Activated CD4-positive, CD25-positive, alpha-beta regulatory T cell treated with anti-CD3 and anti-CD28 coated beads, Interleukin-2, amount 50 U/mL, for 72 hours (primary cell): ENCODE results near the gene TRAF3IP1.
"Not testable (repeated sequence)": the region's sequence is repeated elsewhere in the genome, so short reads cannot be mapped to it uniquely, and the experiment has no call there.

Source experiments
- DNase-seq: peaks from one replicate; pipeline ENCODE4 v3.0.0; 2021

Gene TRAF3IP1

DNA sequence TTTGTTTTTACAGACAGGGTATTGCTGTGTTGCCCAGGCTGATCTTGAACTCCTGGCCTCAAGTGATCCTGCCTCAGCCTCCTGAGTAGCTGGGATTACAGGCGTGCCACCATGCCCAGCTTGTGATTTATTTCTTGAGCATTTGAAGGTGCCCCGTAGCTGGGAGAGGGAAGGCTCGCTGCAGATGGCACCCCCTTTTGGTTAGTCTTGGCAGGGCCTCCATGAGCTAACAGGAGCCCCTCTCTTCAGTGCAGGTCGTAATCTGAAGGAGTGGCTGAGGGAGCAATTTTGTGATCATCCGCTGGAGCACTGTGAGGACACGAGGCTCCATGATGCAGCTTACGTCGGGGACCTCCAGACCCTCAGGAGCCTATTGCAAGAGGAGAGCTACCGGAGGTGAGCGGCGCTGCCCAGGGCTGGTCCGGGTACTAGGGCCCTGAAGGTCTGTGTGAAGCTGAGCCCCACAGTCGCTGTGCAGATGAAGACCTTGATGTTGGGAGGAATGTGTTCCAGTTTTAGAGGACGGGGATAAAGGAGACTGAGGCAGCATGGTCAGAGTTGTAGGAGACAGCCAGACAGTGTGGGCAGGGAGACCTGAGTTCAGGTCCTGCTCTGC lies 113.1 kb downstream of the TRAF3IP1 start:
- DNase-seq: no peak

DNA sequence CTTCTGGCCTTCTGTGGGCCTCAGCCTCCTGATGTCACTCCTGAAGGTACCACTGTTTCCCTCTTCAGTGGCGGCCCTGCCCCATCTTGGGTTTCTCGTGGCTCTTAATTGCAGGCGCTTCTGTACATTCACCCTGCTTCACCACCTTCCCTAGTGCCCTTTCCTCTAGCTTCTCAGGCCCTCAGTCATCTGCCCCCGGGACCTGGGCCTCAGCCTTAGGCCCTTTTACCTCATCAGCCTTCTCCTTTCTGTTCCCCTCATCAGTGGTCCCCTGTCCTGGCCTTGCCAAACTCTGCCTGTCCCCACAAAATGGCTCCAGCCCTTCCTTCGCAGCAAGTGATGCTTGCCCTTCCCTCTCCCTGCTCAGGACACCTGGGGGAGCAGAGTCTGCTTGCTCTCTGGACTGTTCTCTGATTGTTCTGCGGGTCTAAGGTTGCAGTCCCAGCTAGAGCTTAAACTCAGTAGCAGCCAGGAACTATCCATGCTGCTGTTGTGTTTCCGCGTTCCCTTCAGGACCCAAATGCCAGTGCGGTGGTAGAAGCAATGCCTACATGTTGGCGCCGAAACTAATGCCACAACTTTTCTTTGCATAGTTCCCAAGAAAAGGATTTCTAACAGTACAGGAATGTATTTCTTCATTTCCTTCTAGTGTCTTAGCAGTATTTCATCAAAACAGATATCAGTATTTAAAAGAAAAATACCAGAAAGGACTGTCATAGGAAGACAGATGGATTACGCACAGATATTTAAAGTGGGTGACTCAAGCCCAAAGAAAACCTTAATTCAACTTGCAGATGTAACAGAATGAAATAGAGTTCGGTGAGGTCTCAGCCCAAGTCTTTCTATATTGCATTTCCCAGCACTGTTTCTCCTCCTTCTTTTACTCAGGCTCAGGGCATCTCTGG lies 113.9 kb downstream of the TRAF3IP1 start:
- no peak for DNase-seq

DNA sequence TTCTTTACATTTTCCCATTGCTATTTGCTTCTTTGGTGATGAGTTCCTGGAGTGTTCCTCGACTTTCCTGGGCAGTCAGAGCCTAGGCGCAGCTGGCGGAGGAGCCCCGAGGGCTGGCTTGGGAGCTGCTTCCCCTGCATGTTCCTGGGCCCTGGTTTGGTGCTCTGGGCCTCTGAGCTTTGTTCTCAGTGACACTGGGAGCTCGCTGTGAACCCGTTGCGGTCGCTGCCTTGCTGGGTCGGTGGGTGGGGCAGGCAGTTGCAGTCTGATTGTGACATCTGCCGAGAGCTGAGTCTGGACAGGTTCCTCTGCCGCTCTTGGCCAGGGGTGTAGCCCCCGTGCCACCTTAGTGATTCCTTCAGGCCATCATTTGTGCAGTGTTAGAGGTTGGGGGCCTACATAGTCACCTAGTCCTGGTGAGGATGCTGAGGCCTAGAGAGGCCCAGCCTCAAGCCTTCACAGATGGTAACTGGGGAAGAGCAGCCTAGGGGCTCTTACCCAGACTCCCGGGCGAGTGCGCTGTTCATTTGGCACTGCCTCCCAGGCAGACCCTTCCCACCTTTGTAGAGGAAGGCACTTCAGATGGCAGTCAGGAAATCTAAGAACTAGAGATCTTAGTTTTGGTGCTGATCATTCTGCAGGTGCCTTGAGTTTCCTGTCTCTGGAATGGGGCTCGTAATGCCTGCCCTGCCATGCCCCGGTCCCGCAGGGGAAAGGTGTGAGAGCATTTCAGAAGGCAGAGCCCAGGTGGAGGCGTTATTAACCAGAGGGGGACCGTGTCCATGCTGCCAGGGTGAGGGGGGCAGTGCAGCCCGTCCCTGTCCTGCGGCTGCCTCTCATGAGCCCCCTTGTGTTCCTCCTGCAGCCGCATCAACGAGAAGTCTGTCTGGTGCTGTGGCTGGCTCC lies 114.8 kb downstream of the TRAF3IP1 start:
- no peak for DNase-seq

DNA sequence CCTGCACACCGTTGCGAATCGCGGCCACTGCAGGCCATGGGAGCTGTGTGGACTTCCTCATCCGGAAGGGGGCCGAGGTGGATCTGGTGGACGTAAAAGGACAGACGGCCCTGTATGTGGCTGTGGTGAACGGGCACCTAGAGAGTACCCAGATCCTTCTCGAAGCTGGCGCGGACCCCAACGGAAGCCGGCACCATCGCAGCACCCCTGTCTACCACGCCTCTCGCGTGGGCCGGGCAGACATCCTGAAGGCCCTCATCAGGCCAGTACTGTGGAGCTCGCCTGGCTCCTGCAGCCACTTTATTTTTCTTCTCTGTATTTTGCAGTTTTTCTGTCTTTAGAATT lies 115.4 kb downstream of the TRAF3IP1 start:
- no peak for DNase-seq

DNA sequence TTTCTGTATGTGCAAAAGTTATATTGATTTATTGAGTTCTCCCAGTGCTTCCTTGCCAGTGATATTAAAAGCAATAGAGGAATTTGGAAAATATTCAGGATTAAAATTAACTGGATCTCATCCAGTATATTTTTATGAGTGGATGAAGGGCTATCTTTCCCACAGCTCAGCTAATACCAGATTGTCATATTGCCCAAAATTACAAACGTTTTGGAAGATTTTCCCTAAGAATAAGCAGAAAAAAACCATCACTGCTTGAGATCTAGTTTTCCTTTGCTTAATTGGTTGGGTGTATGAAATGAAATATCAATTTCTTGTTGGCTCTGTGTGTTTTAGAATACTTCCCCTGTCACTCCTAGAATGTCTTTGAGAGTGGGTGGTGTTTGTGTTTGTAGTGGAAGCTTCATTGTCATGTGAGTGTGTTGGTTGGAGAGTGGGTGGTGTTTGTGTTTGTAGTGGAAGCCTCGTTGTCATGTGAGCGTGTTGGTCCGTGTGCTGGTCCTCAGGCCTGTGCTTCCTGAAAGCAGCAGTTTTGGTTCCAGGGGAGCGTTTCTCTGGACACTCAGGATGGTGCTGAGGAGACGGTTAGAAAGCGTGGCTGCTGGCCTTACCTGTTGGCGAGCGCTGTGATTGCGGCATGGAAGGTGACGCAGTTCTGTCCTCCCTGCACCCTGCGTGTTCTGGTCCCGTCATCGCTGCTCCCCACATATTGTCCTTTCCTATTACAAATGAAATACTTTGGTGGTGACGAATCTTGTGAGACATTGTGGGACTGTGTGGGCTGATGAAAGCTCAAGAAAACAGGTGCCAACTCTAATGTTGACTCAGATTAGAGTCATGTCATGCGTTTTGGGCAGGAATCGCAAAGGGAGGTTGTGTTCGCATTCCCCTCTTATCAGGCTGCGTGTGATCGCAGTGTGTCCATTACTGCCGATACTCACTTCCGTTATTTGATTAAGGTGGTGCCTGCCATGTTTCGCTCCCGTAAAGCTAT lies 118.8 kb downstream of the TRAF3IP1 start:
- DNase-seq: peak; percentile 50

DNA sequence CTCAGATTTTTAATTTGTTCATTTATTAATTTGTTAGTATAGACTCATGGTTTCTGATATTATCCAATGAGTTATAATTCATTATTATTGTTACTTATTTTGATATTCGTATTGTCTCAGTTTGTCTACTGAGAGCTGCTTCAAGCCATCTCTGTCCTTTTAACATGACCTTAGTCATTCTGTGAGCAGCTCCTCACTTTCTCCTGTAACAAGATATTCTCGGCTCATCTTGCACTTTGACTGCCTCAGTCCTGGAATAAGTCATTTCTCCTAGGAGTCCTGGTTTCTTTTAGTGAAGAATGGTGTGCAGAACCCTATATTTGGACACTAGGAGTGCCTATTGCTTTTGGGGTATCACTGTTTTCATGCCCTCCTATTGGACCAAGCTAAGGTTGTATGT lies 119.6 kb downstream of the TRAF3IP1 start:
- DNase-seq: no peak

DNA sequence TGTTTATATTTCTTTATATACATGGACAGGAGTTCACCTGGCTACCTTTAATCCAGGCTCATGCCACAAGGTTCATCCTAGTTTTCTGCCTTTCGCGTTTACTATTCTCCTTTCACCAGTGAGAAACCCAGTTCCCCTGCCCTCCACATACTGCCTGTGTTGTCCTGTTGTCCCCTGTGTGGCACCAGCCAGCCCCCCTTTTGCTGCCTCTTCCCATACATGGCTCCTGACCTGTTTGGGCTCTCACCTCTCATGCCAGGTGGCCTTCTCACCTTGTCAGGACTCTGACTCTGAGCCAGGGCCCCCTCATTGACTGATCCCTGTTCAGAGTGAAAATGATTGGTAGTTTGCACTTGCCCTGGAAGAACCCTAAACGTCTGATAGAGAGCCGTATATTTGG lies 120.0 kb downstream of the TRAF3IP1 start:
- no peak for DNase-seq

DNA sequence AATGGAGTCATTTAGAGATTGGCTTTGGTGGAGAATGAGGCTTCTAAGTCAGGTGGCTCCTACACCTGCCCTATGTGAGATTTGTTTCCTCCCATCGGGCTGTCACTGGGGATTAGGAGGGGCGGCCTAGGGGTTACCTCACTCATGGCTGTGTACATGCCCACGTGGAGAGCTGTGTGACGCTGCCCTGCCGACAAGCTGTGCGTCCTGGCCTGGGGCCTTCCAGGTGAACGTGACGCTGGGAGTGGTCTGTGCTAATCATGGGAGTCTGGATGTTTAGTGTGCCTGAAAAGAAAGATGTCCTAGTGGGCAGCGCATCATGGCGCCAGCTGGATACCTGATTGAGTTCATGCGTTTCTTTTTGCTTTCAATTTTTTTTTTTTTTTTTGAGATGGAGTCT lies 120.4 kb downstream of the TRAF3IP1 start:
- no peak for DNase-seq

DNA sequence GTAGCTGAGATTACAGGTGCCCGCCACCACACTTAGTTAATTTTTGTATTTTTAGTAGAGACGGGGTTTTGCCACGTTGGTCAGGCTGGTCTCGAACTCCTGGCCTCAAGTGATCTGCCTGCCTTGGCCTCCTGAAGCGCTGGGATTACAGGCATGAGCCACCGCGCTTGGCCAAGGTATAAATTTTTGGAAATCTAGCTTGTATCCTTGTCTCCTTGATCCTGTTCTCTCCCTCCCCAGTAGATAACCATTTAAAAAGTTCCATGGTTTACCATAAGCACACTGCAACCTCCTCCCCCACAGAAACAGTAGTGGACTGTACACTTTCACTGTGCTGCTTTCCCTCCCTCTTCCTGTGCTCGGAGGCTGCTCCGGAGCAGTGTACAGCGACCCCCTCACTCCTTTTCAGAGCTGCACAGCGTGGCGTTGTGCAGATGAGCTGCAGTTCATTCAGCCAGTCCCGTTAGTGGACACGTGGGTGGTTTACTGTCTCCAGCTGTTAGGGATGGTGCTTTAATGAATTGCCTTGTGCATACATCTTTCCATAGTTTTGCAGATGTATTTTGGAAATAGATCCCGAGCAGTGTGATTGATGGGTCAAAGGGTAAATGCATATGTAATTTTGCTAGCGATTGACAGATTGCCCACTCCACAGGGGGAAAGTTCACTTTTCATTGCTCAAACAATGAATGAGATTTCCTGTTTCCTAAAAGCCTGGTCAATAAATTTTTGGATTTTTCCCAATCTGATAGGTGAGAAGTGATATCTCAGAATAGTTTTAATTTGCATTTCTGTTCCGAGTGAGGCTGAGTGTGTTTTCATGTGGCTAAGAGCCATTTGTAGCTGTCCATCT lies 121.2 kb downstream of the TRAF3IP1 start:
- no peak for DNase-seq

DNA sequence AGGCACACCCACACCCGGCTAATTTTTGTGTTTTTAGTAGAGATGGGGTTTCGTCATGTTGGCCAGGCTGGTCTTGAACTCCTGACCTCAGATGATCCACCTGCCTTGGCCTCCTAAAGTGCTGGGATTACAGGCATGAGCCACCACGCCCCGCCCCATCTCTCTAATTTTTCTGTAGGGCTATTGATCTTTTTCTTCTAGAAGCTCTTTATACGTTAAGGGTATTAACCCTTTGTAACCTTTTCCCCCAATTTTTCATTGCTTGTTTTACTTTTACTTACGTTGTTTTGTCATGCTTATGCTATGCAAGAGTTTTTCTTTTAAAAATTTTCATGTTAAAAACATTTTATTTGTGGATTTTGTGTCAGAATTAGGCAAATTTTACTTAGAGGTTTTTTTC lies 121.9 kb downstream of the TRAF3IP1 start:
- DNase-seq: not testable (repeated sequence)

DNA sequence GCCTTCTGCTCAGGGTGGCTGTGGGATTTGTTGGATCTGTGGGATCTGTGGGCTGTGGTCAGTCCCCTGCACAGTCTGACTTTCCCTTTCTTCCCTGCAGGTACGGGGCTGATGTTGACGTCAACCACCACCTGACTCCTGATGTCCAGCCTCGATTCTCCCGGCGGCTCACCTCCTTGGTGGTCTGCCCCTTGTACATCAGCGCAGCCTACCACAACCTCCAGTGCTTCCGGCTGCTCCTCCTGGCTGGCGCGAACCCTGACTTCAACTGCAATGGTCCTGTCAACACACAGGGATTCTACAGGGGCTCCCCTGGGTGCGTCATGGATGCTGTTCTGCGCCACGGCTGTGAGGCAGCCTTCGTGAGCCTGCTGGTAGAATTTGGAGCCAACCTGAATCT lies 123.9 kb downstream of the TRAF3IP1 start:
- no peak for DNase-seq

DNA sequence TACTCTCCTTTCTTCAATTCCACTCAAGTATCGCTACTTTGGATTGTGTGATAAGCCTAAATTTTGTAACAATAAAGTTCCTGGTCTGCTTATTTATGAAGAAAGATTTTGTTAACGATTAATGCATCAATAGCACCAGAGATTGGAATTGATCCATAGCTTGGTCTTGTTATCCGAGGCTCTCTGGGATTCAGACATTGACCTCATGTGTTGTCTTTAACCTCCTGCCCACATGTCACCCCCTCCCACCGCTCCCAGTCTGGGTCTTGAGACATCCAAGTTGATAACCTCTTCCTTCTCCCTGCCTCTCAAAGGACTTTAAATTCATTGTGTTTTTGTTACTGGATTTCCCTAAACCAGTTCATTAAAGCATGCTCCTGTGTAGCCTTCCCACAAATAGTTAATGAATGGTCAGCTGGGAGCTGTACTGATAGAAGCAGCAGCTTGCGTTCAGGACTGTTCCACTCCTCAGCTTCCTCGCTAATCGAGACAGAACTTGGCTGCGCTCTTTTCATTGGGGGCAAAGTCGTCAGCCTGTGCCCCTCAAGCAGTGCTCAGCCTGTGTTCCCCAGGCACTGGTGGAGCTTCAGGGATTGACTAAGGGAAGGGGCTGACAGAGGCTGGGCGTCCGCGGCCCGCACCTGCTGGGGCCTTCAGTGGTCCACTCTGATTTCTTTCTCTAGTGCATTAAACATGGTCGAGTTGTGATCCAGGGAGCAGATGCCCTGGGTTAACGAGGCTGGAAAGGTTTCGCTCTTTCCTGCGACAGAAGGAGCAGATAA lies 125.3 kb downstream of the TRAF3IP1 start:
- DNase-seq: no peak

DNA sequence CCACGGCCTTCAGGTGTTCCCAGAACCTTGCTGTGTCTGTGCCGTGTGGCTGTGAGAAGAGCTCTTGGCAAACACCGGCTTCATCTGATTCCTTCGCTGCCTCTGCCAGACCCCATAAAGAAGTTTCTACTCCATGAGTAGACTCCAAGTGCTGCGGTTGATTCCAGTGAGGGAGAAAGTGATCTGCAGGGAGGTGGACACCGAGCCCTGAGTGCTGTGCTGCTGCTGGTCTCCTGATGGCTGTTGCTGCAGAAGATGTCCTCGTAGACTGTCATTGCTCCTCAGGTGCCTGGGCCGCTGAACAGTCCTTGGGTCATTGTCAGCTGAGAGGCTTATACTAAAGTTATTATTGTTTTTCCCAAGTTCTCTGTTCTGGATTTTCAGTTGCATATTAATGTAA lies 126.1 kb downstream of the TRAF3IP1 start:
- DNase-seq: no peak

DNA sequence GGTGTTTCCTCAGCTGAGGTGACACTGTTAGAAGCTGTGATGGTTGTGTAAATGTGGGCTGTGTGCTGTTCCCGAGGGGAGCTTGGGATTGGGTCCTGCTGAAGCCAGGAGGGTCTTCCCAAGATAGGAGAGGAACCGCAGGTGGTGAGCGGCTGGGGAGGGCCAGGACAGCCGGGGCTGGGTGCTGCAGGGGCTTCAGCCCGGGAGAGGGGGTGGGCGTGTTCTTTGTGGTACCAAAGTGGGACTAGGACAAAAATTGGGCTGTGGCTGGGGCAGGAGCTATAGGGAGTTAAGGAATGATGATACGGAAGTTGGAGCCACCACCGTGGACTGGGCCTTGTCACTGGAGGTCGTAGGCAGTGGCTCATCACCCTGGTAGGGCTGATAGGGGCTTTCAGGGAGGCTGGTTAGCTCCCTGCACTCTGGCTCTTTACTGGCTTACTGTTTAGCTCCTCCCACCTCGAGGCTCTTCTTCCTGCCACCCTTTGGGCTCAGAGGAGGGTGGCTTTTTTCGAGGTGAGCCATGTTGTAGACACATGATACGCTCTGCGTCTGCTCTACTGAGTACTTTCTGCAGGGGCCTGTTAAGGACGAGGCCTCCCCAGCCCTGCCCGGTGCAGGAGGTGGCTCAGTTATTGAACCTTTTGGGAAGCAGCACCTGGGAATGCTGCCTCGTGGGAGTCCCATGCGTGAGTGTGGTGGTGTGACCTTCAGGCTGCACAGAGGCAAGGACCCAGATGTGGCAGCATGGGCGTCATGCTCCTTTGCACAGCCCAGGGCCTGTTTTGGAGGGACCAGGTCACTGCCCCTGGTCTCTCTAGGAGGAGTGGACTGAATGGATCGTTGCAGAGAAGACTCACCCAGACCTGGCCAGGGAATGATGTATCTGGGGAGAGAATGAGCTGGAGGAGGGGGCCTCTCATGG lies 128.0 kb downstream of the TRAF3IP1 start:
- no peak for DNase-seq

DNA sequence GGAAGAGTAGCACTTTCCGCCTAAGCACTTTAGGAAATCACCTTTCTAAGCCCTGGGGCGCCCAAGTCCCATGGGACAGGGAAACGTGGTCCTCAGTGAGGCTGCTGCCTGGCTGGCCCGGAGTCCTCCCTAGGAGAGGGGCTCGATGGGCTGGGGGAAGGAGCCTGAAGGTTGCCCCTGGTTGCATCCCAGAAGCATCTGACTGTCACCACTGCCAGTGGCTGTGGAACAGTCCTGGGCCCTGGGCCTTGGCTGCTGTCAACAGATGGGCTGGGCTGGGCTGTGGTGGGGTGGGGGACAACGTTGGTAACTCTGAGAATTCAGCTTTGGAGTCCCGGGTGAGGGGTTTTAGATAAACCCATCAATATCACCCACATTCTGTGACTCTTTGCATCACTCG lies 128.9 kb downstream of the TRAF3IP1 start:
- no peak for DNase-seq

DNA sequence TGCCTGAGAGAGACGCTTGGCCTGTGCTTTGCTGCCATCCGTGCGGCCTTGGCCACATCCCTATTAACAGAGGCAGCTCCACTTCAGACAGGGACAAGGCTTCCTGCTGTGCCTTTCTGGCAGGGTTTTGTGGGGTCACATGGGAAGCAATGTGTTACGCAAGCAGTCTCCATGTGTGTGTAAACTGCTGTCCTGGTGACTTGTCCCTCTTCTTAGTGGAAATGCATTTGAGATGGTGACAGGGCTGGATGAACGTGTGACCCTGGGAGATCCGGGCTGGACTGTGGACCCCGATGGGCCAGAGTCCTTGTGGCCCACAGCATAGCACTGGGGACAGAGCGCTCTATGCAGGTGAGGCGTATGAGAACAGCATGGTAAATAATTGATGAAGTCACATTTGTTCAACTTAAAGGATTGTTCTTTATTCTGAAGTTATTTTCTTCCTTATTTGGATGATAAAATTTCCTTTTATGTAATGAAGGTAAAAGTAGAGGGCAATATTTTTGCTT lies 129.6 kb downstream of the TRAF3IP1 start:
- no peak for DNase-seq

DNA sequence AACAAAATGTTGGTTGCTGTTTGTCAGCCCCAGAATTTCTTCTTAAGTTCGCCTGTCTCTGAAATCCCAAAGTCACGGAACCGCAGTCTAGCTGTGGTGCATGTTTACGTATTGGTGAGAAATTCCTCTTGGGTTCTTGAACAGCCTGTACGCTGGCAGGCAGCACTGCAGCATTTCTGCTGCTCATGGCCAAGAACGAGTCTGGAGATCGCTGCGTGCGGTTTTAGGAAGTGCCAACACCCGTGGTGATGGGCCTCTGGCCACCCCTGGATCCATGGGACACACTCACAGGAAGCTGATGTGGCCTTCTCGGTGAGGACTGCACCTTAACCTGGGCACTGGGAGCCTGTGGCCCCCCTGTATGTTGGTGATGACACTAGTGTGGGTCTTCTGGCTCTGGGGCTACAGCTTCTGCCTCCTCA lies 130.1 kb downstream of the TRAF3IP1 start:
- no peak for DNase-seq
